Measurements from ENCODE around the gene NPDC1.

NPDC1 gene

DNA sequence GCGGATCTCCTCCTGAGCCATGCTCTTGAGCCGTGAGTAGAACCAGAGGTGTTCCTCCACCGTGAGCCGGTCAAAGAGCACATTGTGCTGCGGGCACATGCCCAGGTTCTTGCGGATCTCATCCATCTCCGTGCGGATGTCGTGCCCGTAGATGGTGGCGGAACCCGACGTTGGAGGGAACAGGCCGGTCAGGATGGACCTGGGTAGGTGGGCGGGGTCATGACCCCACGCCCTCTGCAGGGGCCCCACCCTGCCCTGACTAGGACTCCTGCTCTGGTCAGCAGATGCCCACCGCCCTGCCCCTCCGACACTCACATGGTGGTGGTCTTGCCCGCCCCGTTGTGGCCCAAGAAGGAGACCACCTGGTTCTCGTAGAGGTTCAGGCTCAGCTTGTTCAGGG is 30.0 kb downstream of the NPDC1 start:
- TF ChIP-seq TAF1 (IDR thresholded peaks at IDR 0.05; ENCODE audit: borderline replicate concordance, insufficient read depth, low read length): no peak
- no peak for TF ChIP-seq REST (IDR thresholded peaks at IDR 0.05; ENCODE audit: insufficient read depth in 1 of 2, low read depth in 2 of 2, low read length in 2 of 2)

- no peak for TF ChIP-seq POLR2AphosphoS5 (IDR thresholded peaks at IDR 0.05; ENCODE audit: low read depth, low read length)
Observed at GRCh38 chr9:137015540-137015930, 30.4 kb downstream of the NPDC1 start.

DNA sequence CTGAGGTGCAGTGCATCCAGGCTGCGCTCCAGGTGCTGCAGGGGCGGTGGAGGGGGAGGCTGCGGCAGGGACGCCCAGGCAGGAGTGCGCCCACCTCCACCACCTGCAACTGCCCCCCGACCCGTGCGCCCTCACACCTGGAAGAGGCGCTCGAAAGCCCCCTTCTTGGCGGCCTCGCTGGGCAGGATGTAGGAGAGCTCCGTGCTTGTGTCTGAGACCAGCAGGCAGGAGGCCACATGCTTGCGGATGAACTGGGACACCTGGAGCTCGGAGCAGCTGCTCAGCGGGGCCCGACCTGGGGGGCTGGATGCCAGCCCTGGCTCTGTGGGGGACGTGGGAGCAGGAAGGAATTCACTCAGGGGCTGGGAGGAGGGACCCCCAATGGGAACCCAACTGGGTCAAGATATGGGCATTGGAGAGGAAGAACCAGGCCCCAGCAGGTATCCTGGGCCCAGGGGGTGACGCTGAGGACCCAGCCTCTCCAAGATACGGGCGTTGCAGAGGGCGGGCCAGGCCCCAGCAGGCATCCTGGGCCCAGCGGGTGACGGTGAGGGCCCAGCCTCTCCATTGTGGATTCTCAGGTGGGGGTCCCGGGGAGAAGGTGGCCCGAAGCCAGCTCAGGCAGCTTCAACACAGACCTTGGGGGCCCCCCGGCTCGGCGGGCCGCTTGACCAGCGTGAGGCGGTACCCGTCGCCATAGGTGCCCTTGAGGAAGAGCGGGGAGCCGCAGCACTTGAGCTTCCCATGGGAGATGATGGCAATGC is 31.0 kb downstream of the NPDC1 start:
- TF ChIP-seq REST (IDR thresholded peaks at IDR 0.05; ENCODE audit: insufficient read depth in 1 of 2, low read depth in 2 of 2, low read length in 2 of 2) (no peak), SIN3A (IDR thresholded peaks at IDR 0.05; ENCODE audit: borderline replicate concordance, insufficient read depth, low read length) (no peak), FOXP2 (optimal IDR thresholded peaks at IDR 0.05; ENCODE audit: borderline replicate concordance, extremely low read depth, extremely low read length, insufficient read depth) (no peak), TAF1 (IDR thresholded peaks at IDR 0.05; ENCODE audit: borderline replicate concordance, insufficient read depth, low read length) (no peak), POLR2AphosphoS5 (IDR thresholded peaks at IDR 0.05; ENCODE audit: low read depth, low read length) (no peak)

DNA sequence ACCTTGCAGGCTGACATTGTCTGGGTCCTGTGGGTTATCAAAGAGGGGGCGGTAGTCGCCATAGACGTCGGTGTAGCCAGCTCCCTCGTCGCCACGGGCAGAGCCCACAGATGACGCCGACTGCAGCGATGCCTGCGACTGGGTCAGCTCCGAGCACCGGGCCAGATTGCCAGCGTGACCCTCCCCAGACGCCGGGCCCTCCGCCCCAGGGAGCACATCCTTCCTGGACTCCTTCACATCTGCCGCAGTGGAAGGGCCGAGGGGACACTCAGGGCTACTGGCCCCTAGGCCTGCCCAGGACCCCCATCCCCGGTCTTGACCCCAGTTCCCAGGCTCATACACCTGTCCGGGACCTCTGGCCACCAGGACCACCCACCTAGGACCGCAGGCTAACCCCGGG is 31.8 kb downstream of the NPDC1 start:
- TF ChIP-seq POLR2AphosphoS5 (IDR thresholded peaks at IDR 0.05; ENCODE audit: low read depth, low read length) (no peak), SIN3A (IDR thresholded peaks at IDR 0.05; ENCODE audit: borderline replicate concordance, insufficient read depth, low read length) (no peak), REST (IDR thresholded peaks at IDR 0.05; ENCODE audit: insufficient read depth in 1 of 2, low read depth in 2 of 2, low read length in 2 of 2) (no peak), TAF1 (IDR thresholded peaks at IDR 0.05; ENCODE audit: borderline replicate concordance, insufficient read depth, low read length) (no peak), FOXP2 (optimal IDR thresholded peaks at IDR 0.05; ENCODE audit: borderline replicate concordance, extremely low read depth, extremely low read length, insufficient read depth) (no peak)

DNA sequence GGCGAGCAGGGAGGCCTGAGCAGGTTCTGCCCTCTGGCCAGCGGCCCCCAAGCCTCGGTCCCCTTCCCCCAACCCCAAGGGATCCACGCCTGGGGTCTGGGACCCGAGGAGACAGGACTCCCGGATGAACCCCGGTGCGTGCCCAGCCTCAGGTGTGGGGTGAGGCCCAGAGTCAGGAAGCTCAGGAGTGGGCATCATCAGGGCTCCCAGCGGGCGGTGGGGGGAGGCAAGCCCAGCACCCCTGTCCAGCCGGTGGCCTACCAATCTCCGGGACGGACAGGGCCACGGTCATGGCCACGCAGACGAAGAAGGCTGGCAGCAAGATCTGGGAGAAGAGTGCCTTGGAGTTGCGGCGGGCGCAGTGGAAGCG is 32.4 kb downstream of the NPDC1 start:
- TF ChIP-seq SIN3A (IDR thresholded peaks at IDR 0.05; ENCODE audit: borderline replicate concordance, insufficient read depth, low read length): no peak

DNA sequence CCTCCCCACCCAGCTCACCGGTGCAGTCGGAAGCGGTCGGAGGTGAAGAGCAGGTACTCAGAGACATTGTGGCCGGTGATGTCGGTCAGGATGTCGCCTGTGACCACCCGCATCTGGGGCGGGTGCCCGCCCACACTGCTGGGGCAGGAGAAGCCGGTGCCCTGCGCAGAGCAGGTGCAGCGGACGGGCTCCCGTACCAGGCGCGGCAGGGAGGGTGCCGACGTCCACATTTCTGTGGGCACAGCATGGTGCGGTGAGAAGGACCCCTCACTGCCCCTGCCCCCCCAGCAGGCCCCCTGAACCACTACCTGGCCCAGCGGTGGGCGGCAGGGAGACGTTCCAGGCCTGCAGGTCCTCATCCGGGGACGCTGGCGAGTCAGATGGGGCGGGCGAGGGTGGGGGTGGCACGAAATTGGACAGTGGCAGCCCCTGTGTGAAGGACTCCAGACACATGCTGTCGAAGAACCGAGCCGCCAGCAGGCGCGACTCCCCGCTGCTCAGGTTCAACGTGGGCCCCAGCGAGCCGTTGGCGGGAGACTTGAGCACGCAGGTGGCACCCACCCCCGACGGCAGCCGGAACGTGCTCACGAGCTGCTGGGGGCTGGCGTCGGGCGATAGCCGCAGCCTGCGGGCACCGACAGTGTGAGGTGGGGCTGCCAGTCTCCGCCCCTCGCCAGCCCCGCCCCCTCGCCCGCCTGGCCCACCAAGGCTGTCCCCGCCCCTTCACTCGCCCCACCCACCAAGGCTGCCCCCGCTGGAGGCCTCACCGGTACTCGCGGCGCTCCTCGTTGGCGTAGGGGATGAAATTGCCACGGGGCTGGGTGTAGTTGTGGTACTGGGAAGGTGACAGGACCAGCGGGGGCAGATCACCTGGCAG is 33.0 kb downstream of the NPDC1 start:
- TF ChIP-seq TAF1 (IDR thresholded peaks at IDR 0.05; ENCODE audit: borderline replicate concordance, insufficient read depth, low read length) (no peak), REST (IDR thresholded peaks at IDR 0.05; ENCODE audit: insufficient read depth in 1 of 2, low read depth in 2 of 2, low read length in 2 of 2) (no peak), POLR2AphosphoS5 (IDR thresholded peaks at IDR 0.05; ENCODE audit: low read depth, low read length) (no peak), SIN3A (IDR thresholded peaks at IDR 0.05; ENCODE audit: borderline replicate concordance, insufficient read depth, low read length) (no peak), FOXP2 (optimal IDR thresholded peaks at IDR 0.05; ENCODE audit: borderline replicate concordance, extremely low read depth, extremely low read length, insufficient read depth) (no peak)
